COLO668 (cell line): ENCODE data around the gene PHF3.

Experiments
- DNase-seq: peaks from one replicate; lab custom pipeline; 2025; ENCODE audit not compliant: unreplicated experiment; lab: John Stamatoyannopoulos, UW

The PHF3 gene

DNA sequence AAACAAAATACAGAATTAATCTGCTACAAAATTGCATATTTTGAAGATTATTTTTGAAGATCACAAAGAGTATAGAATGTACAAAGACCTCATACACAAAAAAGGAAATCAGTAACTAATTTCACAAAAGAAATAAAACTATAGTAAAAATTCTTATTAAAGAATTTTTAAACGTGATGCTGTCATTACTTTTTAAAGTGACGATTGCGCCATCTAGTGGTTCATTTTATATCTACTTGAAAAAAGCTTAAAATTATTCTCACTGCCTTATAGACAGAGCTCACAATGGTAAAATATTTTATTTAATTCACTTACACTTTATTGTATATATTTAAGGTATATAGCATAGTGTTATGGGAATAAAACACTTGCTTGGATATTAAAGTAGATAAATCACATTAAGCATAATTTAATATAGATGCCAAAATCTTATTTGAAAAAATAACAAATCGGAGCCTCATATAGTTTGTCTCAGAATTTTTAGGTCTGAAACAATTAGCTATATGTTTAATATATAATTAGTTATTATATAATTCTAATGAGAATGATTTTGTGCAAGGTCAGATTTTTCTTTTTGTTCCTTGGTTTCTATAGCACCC is 128.8 kb downstream of the PHF3 start:
- DNase-seq: no peak
